Liver (tissue), 9 donors: Measurements from ENCODE around the gene ADCY9. TPM values are rescaled to one million over a fixed set of nuclear protein-coding genes. Genes with fewer than 3 reads are reported as not detected.

Experiments used
- DNase-seq: peaks from one replicate; pipeline ENCODE4 v3.0.0-alpha.2; 2017; ENCODE audit warnings: low spot score
- H3K27ac ChIP-seq, 2 donors: one replicate each; pipeline ENCODE4 v1.7.0; 2013; ENCODE audit warnings: inconsistent platforms in 2 of 2, low read length in 2 of 2, control low read depth in 1 of 2, low read depth in 1 of 2, mild to moderate bottlenecking in 1 of 2
- H3K27me3 ChIP-seq, 4 donors: one replicate each; pipeline versions ENCODE4 v1.6.1 to v1.7.0; 2013; ENCODE audit warnings: low read length in 3 of 4, inconsistent platforms in 1 of 4, mild to moderate bottlenecking in 1 of 4, moderate library complexity in 1 of 4; ENCODE audit not compliant: control insufficient read depth in 4 of 4, insufficient read depth in 4 of 4
- H3K36me3 ChIP-seq, 4 donors: one replicate each; pipeline versions ENCODE4 v1.6.1 to v1.7.0; 2013; ENCODE audit warnings: low read length in 3 of 4, mild to moderate bottlenecking in 3 of 4, low read depth in 1 of 4, moderate library complexity in 1 of 4; ENCODE audit not compliant: control insufficient read depth in 4 of 4, insufficient read depth in 3 of 4
- H3K4me1 ChIP-seq, 4 donors: one replicate each; pipeline versions ENCODE4 v1.6.1 to v1.7.0; 2013; ENCODE audit warnings: low read length in 3 of 4, mild to moderate bottlenecking in 3 of 4, moderate library complexity in 1 of 4; ENCODE audit not compliant: control insufficient read depth in 4 of 4, insufficient read depth in 4 of 4
- H3K4me3 ChIP-seq, 3 donors: one replicate each; pipeline versions ENCODE4 v1.6.1 to v1.7.0; 2013; ENCODE audit warnings: low read length in 3 of 3, control low read depth in 1 of 3, low read depth in 1 of 3, mild to moderate bottlenecking in 1 of 3
- H3K9ac ChIP-seq, 2 donors: one replicate each; pipeline ENCODE4 v1.7.0; 2013; ENCODE audit warnings: low read length in 2 of 2, mild to moderate bottlenecking in 2 of 2, moderate library complexity in 2 of 2, control low read depth in 1 of 2, low read depth in 1 of 2
- H3K9me3 ChIP-seq, 4 donors: one replicate each; pipeline versions ENCODE4 v1.6.1 to v1.7.0; 2013; ENCODE audit warnings: low read length in 3 of 4; ENCODE audit not compliant: control insufficient read depth in 4 of 4
- ATF3 ChIP-seq: IDR thresholded peaks from 2 replicates; pipeline ENCODE4 v1.6.1; 2016; ENCODE audit warnings: antibody characterized with exemption
- CTCF ChIP-seq: fragments of 150-350 bp; IDR thresholded peaks from 2 replicates; pipeline ENCODE4 v1.5.1; 2017; ENCODE audit warnings: improper control_type of control experiment, low read depth, low read length; ENCODE audit not compliant: missing input control
- EGR1 ChIP-seq, 2 donors: IDR thresholded peaks; 2 replicates each; pipeline ENCODE4 v1.6.1; 2016 to 2018; ENCODE audit warnings: antibody characterized with exemption in 2 of 2, low read depth in 2 of 2
- FOXA1 ChIP-seq: IDR thresholded peaks from 2 replicates; pipeline ENCODE4 v1.6.1; 2016; ENCODE audit warnings: antibody characterized with exemption
- FOXA2 ChIP-seq: IDR thresholded peaks from 2 replicates; pipeline ENCODE4 v1.6.1; 2016; ENCODE audit warnings: antibody characterized with exemption
- GABPA ChIP-seq, 2 donors: IDR thresholded peaks in 1 of 2; conservative IDR thresholded peaks in 1 of 2; 2 replicates each; pipeline ENCODE4 v1.6.1; 2016; ENCODE audit warnings: antibody characterized with exemption in 2 of 2, mild to moderate bottlenecking in 1 of 2, moderate library complexity in 1 of 2
- HNF4A ChIP-seq, 2 donors: conservative IDR thresholded peaks; 2 replicates each; pipeline ENCODE4 v1.6.1; 2016; ENCODE audit warnings: antibody characterized with exemption in 2 of 2, mild to moderate bottlenecking in 2 of 2
- HNF4G ChIP-seq: IDR thresholded peaks from 2 replicates; pipeline ENCODE4 v1.6.1; 2016; ENCODE audit warnings: antibody characterized with exemption
- JUND ChIP-seq, 2 donors: IDR thresholded peaks; 2 replicates each; pipeline ENCODE4 v1.6.1; 2016; ENCODE audit warnings: antibody characterized with exemption in 2 of 2
- MAX ChIP-seq: IDR thresholded peaks from 2 replicates; pipeline ENCODE4 v1.6.1; 2016; ENCODE audit warnings: antibody characterized with exemption
- NR2F2 ChIP-seq: IDR thresholded peaks from 2 replicates; pipeline ENCODE4 v1.6.1; 2016; ENCODE audit warnings: antibody characterized with exemption
- RAD21 ChIP-seq, 2 donors: IDR thresholded peaks; 2 replicates each; pipeline ENCODE4 v1.6.1; 2016; ENCODE audit warnings: antibody characterized with exemption in 2 of 2, mild to moderate bottlenecking in 2 of 2
- REST ChIP-seq: IDR thresholded peaks from 2 replicates; pipeline ENCODE4 v1.6.1; 2016; ENCODE audit warnings: antibody characterized with exemption, mild to moderate bottlenecking
- RXRA ChIP-seq, 2 donors: IDR thresholded peaks; 2 replicates each; pipeline ENCODE4 v1.6.1; 2017 to 2018; ENCODE audit warnings: antibody characterized with exemption in 2 of 2, mild to moderate bottlenecking in 1 of 2
- SP1 ChIP-seq: IDR thresholded peaks from 2 replicates; pipeline ENCODE4 v1.6.1; 2018; ENCODE audit warnings: antibody characterized with exemption, mild to moderate bottlenecking
- TAF1 ChIP-seq: conservative IDR thresholded peaks from 2 replicates; pipeline ENCODE4 v1.6.1; 2016; ENCODE audit warnings: antibody characterized with exemption, mild to moderate bottlenecking
- YY1 ChIP-seq: IDR thresholded peaks from 2 replicates; pipeline ENCODE4 v1.6.1; 2016; ENCODE audit warnings: antibody characterized with exemption, mild to moderate bottlenecking
- ZBTB33 ChIP-seq: IDR thresholded peaks from 2 replicates; pipeline ENCODE4 v1.6.1; 2016; ENCODE audit warnings: antibody characterized with exemption
- WGBS: extraction: QIAGEN DNeasy Blood & Tissue Kit; methylation state at CpG from one replicate; pipeline ENCODE4 v1.1.7; 2013; 5-methylcytosine and 5-hydroxymethylcytosine counted together
- polyA plus RNA-seq, 2 donors: library from polyadenylated mRNA; stranded (reverse) in 1 of 2; unstranded in 1 of 2; fragments of 200-250 nt in 1 of 2; fragments of >200 nt in 1 of 2; fragmentation: Nextera tagmentation in 1 of 2; extraction: Ambion mirVana in 1 of 2; gene quantifications; one replicate each; pipeline versions ENCODE4 v1.2.1 to v1.2.3, GENCODE V29; 2013 to 2015
- total RNA-seq, 2 donors: library from RNA; depleted of rRNA; stranded (reverse); fragments of >200 nt; gene quantifications; one replicate each; pipeline ENCODE4 v1.2.3, GENCODE V29; 2014
- donor health status: healthy.
- donor health status: healthy.
- donor health status: healthy.
- donor health status: healthy.
- donor health status: healthy.

ADCY9 gene
- total and polyA plus RNA-seq, 4 donors: 3.6 to 25.1 (median 11.0) TPM

GRCh38 chr16:4049031-4049430 is 67.2 kb downstream of the ADCY9 start:
- H3K9me3 ChIP-seq: no peaks in the 10 kb centered on the region
- H3K4me3 ChIP-seq: no peak overlapping the region
- H3K4me1 ChIP-seq: peaks cover 0 to 18% (median 13%) of the 10 kb centered on the region in 4 donors
- no peak for DNase-seq
- no peak overlapping the region for H3K27ac ChIP-seq
- 96% methylated on average over 8 of the region's 8 CpGs for WGBS
- H3K36me3 ChIP-seq: no peaks in the 10 kb centered on the region
- no peak overlapping the region for H3K9ac ChIP-seq
- TF ChIP-seq GABPA (IDR thresholded peaks at IDR 0.05 in 1 of 2, conservative IDR thresholded peaks at IDR 0.05 in 1 of 2): no peak
- TF ChIP-seq MAX: no peak
- no peak for TF ChIP-seq REST
- no peak for TF ChIP-seq TAF1
- no peak for TF ChIP-seq YY1
- TF ChIP-seq RXRA (IDR thresholded peaks at IDR 0.05): no peak
- TF ChIP-seq JUND (IDR thresholded peaks at IDR 0.05): no peak
- TF ChIP-seq FOXA1: no peak
- TF ChIP-seq EGR1 (IDR thresholded peaks at IDR 0.05; ENCODE audit: low read depth in 2 of 2): no peak
- no peak for TF ChIP-seq RAD21 (IDR thresholded peaks at IDR 0.05)
- no peak for TF ChIP-seq HNF4A (conservative IDR thresholded peaks at IDR 0.05)
- no peak for TF ChIP-seq ATF3
- no peak for TF ChIP-seq HNF4G
- TF ChIP-seq ZBTB33: no peak
- no peak for TF ChIP-seq FOXA2
- no peak for TF ChIP-seq NR2F2
- TF ChIP-seq SP1: no peak
- no peak for TF ChIP-seq CTCF
- no peaks in the 10 kb centered on the region for H3K27me3 ChIP-seq
